GM12892 (cell line): ENCODE results near the gene CMTM8.

Experiments
- POLR2A ChIP-seq: IDR thresholded peaks from 2 replicates; pipeline ENCODE4 v1.6.1; 2011; ENCODE audit warnings: low read depth, low read length, control low read depth
- POLR2AphosphoS5 ChIP-seq: IDR thresholded peaks from 2 replicates; pipeline ENCODE4 v1.6.1; 2011; ENCODE audit warnings: low read depth, low read length, control low read depth
- TAF1 ChIP-seq: IDR thresholded peaks from 2 replicates; pipeline ENCODE4 v1.6.1; 2011; ENCODE audit warnings: low read depth, mild to moderate bottlenecking, control low read depth, low read length, borderline replicate concordance

DNA sequence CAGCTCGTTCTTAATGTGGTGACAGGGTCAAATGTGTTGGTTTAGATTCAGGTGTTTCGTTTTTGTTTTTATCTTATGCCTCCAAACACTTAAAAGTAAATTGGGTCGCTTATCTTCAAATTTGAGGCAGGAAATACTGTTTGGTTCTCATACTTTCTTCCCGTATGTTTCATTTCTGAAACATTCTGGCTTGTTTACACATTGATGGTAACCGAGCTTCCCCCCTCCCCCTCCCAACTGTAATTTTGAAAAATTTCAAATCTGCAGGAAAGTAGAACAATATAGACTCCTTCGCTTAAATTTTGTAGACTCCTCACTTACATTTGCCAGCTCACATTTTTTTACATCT lies 64.9 kb downstream of the CMTM8 start:
- TF ChIP-seq TAF1 (no peak), POLR2A (no peak), POLR2AphosphoS5 (no peak)
